GM21825 (cell line): ENCODE data around the gene MUC2.

Source experiments
- ATAC-seq: cut with Tn5 transposase; IDR thresholded peaks from one replicate; pipeline ENCODE4 v1.9.1; 2021; ENCODE audit warnings: mild to moderate bottlenecking, moderate library complexity; ENCODE audit not compliant: unreplicated experiment

Gene MUC2

DNA sequence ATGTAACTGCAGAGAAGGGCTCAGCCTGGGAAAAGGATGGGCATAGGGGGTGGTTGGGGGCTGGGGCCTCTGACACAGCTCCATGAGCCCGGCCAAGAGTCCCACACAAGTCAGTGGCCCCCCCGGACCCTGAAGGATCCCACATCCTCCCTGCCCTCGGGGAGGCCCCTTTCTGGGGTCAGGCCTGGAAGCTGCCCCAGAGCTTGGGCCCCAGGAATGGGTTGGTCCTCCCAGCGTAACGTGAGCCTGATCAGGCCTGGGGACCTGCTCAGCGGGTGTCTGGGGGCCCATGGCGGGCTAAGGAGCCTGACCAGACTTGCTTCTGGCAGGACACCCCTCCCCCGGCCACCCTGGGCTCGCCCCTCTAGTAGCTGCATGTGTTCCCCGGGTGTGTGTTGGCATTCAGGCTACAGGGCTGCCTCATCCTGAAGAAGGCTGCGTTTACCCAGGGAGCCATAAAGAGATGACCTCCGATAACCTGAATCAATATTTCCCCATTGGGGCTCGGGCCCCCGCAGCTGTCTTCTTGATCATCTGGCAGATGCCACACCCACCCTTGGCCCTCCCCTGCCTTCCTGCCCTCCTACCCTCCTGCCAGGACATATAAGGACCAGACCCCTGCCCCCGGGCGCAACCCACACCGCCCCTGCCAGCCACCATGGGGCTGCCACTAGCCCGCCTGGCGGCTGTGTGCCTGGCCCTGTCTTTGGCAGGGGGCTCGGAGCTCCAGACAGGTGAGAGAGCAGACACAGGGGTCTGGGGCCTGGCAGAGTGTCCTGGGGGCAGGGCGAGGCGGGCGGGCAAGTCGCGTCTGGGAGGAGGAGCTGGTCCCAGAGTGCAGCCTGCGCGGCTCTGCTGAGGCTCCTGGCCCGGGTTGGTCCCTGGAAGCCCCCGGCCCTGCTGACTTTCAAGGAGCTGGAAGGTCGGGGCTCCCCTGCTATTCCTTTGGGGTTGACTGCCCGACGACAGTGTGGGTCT lies at the start of gene MUC2:
TSS of gene MUC2 (plus strand) at position 631 of the 978 bp plus-strand sequence.
- ATAC-seq, result no peak

DNA sequence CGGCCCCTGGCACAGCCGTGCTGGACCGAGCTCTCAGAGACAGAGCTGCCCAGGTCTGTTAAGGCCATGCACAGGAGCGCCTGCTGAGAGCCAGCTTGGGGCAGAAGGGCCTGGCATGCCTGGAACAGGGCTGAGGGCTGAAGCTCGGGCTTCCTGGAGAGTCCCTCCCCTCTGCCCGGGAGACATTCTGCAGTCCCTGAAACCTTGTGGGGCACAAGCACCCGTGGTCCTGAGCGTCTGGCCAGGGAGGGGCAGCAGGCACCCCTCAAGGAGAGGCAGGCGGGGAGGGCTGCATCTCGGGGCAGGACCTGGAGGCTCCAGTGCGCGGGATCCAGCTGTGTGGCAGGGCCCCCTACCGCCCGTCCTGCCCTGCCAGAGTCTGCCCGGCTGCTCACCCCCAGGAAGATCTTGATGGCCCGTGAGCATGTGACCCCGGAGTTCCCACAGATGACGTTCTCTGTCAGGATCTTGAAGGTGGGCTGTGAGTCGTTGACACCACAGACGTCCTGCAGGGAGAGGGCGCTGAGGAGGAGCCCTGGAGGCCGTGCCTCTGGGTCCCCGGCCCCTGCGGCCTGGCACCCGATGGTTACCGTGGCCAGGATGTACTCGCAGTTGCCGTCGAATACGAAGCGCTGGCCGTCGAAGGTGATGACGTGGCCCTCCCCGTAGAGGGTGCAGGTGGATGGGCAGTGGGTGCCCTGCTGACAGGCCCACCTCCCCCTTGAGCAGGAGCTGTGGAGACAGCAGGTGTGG lies 49.1 kb upstream of the MUC2 start:
- ATAC-seq, result no peak

DNA sequence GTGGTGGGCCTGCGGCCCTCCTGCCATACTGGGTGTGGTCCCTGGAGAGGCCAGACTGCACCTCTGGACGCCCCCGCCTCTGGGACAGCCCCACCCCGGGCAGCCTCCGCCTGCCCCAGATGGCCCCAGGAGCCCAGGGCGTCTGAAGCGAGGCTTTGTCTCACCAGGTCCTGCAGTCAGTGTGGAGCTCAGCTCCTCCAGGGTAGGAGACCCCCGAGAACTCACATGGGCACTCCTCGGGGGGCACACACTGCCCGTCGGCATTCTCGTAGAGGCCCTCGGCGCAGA lies 48.6 kb upstream of the MUC2 start:
- no peak for ATAC-seq

DNA sequence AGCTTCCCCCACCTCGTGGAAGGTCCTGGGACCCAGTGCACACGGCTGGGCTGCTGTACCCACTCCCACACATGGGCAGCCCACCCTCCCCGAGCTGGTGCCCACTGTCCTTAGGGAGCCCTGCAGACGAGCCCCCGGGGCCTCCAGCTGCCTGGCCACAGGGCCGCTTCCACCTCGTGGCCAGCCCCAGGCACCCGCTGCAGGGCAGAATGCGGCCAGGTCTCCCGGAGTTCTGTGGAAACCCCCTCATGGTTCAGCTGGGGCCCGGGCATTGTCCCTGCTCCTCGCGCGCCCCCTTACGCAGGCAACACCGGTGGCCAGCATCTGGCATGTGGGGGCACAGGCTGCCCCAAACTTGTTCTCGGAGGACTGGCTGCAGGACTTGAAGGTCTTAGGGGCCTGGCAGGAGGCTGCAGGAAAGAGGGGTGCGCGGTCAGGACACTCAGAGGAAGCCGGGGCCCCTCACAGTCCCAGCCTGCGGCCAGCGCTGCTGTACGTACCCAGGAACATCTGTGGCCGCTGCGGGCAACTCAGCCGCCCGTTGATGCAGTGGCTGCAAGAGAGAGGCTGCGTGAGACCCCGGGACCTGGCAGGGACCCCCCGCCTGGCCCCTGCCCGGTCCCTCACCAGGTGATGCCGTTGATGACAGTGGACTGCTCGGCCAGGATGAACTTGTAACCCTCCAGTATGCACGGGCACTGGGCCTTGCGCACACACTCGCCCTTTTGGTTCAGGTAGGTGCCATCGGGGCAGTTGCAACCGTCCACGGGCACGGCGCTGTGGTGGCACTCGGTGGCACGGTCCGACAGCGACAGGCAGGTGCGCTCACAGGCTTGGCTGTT lies 47.8 kb upstream of the MUC2 start:
- no peak for ATAC-seq

DNA sequence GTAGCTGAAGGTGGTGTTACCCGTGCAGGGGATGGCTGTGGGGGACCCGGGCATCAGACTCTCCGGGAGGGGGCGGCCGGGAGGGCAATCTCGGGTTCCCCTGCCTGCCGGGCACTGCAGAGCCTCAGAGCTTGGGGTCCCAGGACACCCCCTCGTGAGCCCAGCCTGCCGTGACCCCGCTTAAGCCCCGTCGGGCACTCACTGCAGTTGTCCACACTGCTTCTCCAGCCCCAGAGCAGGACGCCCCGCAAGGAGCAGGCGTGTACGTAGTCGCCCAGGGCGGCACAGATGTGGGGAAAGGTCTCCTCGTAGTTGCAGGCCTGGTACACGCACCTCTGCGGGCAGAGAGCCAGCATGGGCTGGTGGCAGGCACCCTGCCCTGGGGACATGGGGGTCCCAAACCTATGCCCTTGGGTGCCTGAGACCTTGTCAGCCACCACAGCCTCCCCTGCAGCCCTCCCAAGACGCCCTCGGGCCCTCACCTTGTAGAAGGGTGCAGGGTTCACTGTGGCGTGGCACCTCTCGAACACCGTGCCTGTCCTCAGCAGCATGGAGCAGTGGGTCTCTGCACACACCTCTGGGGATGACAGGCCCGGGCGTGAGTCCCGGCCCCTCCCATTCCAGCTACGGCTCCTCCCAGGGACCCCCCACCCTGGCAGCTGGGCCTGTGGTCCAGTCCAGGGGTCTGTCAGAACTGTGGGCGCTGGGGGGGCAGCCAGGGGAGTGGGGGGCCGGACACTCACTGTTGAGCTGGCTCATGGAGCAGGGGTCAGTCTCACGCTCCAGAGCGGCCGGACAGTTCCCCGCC lies 47.0 kb upstream of the MUC2 start:
- ATAC-seq, result no peak

DNA sequence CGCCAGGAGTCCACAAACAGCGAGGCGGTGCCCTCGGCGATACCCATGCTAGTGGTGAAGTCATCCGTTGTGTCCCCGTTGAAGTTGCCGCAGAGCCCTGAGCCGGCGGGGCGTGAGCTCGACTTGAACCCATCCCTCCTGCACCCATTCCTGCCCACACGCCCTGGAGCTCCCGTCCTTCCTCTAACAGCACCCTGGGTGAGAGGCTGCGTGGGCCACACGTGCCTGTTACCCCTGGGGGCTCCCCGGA lies 46.5 kb upstream of the MUC2 start:
- ATAC-seq, result no peak

DNA sequence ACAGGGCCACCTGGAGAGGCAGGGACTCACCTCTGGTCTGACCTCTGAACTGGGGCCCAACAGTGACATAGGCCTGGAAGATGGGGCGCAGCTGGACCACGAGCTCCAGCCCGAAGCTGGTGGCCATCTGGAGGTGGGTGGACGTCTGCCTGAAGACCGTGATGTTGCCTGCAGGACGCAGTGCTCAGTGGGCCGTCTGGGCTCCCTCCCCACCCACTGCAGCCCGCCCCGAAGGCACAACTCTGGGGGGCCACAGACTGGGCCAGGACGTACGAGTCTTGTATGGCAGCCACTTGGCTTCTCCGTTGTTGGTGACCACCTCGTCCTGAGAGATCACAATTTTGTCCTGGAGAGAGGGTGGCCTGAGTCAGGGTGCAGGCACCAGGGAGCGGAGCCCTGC lies 46.1 kb upstream of the MUC2 start:
- no peak for ATAC-seq

DNA sequence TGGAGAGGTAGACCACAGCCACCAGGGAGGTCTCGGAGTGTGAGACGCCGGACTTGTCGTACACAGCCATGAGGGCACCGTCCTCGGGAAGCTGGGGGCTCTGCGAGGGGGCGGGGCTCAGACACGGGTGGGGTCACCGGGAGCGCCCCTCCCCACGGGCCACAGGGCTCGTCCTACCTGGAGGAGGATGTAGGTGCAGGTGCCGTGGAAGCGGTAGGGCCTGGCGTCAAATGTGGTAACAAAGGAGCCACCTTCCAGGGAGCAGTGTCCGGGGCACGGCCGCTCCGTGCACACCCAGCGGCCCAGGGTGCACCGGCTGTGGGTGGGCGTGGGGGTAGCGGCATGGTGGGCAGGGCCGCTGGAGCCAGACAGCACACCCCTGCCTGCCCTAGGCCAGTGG lies 45.6 kb upstream of the MUC2 start:
- ATAC-seq, result no peak

DNA sequence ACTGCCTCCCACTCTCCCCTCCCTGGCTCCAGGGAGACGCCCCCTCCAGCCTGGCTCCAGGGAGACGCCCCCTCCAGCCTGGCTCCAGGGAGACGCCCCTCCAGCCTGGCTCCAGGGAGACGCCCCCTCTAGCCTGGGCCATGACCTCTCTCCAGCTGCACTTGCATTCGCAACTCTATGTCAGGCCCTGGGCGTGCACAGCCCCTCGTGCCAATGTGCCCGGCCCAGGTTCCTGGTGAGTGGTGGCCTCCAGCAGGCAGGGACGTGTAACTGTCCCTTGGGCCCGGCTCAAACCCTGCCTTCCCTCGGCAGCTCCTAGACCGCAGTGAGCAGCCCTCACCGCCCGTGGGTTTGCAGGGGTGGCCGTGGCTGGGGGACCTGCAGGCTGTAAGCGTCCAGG lies 45.0 kb upstream of the MUC2 start:
- ATAC-seq, result no peak

DNA sequence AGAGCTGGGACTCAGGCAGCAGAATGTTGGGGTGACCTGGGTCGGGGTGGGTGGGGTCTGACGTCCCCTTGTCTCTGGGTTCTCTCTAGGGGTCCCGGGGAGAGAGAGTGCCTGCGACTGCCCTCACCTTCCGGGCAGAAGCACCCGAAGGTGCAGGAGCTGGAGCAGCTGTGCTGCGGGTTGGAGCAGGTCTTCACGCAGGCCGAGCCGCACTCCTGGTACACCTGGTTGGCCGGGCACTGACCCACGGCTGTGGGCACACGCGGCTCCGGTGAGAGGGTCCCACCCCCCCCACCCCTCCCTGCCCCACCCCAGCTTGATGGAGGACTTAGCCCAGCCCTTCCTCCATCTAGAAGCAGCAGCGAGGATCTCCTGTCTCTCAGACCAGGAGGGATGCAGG lies 44.6 kb upstream of the MUC2 start:
- ATAC-seq, result no peak

DNA sequence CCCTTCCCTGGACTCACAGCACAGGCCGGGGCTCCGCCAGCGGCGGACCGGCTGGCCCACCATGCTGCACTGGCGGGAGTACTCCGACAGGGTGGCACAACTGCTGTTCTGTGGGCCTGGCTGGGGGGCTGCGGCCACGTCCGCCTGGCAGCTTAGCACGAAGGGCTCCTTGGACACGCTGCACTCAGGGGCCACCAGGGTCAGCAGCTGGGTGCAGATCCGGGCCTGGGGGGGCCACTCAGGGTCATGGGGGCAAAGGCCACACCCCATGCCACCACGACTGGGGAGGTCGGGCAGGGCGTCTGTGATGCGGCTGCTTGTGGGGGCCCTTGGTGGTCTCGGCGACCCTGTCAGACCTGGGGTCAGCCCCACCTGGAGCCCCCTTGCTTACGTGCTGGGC lies 44.1 kb upstream of the MUC2 start:
- no peak for ATAC-seq

DNA sequence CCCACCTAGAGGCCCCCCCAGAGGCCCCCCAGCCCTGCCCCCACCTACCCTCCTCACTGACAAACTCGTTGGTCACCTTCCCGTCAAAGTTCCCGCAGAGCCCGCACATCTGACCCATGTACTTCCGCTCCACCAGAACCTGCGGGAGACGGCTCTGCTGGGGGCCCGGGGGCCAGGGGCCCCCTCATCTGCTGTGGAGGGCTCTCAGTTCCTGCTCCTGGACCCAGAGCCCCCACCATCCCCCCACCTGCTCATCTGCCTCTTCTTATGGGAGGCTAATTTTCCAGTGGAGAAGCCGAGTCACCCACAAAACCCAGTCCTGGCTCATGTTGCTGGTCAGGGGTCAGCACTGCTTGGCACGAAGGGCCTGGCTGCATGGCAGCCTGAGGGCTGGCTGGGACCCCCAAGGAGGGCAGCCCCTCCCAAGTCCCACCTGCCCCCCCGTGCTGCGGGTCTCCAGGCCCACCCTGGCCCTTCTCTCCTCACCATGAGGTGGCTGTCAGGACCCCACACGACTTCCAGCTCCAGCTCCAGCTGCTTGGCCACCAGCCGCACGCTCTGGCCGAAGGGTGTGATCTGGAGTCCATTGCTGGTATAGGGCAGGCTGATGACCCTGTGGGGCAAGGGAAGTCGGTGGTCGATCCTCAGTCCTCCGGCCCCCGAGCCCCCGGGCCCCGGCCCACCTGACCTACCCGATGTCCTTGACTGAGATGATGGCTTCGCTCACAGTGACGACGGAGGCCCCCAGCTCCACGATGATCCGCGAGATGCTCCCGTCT lies 43.4 kb upstream of the MUC2 start:
- ATAC-seq, result no peak

DNA sequence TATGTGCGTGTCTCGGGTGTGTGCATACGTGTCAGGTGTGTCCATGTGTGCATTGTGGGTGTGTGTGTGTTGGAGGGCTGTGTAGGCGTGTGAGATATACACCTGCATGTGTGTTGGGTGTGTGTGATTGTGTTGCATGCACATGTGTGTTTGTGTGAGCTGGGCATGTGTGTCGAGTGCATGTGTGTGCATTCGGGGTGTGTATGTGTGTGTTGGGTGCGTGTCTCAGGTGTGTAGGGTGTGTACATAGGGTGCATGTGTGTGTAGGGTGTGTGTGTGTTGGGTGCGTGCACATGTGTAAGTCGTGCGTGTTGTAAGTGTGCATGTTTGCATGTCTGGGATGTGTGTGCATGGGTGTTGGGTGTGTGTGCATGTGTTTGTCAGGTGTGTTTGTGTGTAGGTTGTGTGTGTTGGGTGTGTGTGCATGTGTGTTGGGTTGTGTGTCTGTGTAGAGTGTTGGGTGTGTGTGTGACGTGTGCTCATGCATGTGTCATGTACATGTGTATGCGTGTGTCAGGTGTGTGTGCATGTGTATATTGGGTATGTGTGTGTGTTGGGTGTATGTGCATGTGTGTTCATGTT lies 42.3 kb upstream of the MUC2 start:
- ATAC-seq, result no peak

DNA sequence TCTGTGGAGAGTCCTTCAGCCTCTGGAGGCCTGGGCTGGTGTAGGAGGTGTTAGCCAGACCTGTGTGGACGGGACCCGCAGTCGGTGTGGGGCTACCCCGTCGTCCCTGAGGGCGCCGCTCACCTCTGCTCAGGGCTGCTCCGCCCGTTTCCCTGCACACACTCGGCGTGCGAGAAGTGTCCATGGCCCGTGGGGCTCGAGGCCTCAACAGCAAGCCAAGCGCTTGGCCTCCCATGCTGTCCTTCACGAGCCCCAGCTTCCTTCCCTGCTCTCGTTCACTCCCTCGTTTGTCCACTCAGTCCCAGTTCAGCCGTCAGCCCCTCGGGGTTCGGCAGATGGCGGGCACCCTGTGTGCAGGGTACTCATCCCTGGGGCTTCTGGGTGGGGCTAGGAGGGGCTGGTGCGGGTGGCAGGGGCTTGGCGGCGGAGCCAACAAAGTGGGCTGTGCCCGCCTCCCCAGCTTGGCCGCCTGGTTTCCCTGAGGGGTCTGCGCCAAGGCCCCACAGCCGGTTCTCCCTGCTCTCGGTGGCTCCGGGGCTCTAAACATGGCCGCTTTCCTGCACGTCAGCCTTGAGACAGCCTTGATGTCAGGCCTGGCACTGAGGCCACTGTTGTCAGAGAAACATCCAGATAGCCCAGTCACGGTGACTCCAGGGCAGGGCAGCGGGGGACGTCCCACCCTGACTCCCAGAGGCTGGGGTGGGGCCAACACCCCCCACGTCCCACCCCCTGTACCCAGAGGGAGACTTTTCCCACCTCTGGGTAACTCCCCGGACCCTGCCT lies 41.5 kb upstream of the MUC2 start:
- no peak for ATAC-seq

DNA sequence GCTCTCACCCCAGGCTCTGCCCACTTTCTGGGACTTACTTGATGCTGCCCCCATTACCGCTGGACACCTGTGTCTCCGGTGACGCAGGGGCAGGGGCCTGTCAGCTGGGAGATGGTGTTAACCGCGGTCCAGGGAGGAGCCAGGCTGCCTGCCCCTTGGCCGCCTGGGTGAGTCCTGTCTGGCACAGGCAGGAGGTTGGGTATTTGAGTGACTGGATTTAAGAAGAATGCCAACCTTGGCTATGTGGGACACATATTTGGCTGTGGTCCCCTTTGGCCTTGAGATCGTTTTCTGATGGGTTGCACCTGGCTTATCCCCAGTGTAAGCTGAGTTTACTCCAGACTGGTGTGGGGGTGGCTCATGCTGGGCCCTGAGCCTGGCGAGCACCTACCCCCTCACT lies 40.7 kb upstream of the MUC2 start:
- ATAC-seq, result no peak

DNA sequence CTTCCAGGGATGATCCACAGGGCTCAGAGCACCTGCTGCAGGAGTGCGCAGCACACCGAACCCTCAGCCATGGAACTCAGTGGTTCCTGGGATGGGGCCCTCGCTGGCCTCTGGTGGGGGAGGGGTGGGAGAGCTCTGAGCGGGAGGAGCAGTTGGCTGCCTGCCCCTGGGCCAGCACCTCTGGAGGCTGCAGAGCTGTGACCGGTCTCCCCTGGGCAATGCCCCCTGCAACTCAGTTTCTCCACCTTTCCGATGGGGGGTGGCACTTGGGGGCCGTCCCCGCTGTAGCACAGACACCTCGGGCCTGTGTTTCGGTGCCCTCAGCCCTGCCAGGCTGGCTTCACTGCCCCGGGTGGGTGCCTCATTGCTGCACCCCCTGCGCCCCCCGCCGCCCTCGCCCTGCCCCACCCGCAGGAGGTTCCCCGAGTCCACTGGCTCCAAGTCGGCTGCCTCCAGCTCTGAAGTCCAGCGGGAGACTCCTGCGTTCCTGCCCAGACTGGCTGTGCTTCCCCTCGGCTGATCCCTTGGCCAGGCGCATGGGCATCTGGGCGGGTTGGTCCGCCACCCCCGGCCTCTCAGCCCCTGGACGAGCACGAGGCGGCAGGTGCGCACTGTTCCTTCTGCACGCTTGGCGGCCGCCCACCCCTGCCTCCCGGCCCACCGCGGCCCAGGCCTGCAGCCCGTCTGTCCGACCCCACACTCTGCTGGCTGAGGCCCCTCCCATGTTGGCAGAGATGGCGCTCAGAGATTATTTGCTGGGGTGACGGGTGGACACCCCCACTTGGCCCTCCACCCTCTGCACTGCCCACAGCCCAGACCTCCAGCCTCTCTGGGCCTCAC lies 40.0 kb upstream of the MUC2 start:
- ATAC-seq, result no peak

DNA sequence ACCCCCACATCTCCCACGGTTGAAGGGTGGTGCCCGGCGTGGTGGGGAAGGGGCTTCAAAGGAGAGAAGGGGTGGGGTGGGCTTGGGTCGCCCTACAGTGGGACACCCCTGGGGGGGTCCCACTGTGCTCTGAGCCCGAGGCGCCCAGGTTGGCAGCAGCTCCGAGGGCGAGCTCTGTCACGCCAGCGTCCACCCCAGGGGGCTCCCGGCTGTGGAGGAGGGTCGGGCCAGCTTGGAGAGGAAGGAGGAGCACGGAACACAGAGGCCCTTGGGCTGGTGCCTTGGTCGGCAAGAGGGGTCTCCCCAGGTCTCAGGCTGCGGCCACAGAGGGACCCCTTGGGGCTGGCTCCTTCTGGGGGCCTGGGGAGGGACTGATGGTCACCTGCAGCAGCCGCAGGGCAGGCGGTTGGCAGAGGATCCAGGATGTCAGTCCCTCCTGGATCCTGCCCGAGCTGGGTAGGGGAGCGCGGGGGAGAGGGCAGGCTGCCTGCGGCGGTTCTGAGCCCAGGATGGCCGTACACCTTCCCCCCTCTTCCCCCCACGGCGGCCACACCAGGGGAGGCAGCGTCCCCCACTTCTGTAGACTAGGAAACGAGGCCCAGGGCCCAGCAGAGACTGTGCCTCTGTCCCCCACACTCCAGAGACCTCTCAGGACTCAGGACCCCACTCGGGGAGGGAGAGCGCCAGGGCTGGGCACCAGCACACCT lies 38.9 kb upstream of the MUC2 start:
- no peak for ATAC-seq
